NCI-H146 (cell line): ENCODE results near the gene SLC4A1AP.

Experiments
- DNase-seq: peaks from one replicate; lab custom pipeline; 2025; lab: John Stamatoyannopoulos, UW

The SLC4A1AP gene

GRCh38 chr2:27721335-27721734 is 57.6 kb downstream of the SLC4A1AP start:
- no peak for DNase-seq

GRCh38 chr2:27721884-27722485 is 58.3 kb downstream of the SLC4A1AP start:
- no peak for DNase-seq

DNA sequence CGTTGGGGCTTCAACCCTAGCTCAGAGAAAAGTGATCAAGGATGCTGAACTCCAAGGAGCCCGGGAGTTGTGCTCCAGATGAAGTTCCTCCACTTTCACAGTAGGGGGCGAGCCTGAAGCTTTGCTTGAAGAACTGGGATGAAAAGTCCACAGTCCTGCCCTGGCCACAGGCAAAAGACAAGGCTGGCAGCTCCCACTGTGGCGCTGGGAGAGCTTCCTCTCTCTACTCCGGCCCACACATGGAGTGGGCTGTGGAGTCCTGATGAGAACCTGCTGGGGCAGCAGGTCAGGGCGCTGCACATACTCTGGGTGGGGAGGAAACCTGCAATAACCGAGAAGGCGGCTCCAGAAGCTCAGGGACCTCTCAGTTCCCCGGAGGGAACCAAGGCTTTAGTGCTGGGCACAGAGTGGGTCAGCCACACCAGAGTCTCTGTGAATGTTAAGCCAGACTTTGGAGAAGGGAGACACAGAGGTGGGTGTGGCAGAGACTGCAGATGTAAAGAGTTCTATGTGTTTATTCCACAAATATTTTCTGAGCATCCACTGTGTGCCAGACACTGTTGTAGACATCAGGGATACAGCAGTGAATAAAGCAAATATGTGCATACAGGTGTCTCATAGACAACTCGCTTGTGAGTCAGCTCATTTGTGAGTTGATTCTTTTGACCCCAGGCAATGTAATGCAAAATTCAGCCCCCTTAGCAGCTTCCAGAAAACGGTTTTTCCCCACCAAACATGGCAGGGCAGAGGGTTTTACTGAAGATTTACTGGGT is 59.9 kb downstream of the SLC4A1AP start:
- DNase-seq = peak; percentile 84

DNA sequence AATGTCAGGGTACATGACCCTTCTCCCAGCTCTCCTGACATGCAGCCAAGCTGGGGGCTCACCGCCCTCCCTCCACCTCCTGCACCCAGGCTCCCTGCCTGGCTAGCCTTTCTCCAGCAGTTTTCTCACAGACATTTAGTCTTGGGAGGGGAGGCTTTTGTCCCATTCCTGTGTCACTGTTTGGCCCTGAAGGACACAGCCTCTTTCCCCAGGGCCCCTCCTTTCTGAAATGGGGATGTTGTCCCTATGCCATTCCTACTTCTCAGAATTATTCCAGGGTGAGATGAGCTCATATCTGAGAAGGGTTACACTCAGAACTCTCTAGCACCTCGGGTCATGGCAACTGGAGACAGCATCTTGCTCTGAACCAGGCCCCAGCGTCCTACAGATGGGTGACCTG is 60.5 kb downstream of the SLC4A1AP start:
- no peak for DNase-seq

GRCh38 chr2:27724905-27725701 is 61.4 kb downstream of the SLC4A1AP start:
- no peak for DNase-seq

DNA sequence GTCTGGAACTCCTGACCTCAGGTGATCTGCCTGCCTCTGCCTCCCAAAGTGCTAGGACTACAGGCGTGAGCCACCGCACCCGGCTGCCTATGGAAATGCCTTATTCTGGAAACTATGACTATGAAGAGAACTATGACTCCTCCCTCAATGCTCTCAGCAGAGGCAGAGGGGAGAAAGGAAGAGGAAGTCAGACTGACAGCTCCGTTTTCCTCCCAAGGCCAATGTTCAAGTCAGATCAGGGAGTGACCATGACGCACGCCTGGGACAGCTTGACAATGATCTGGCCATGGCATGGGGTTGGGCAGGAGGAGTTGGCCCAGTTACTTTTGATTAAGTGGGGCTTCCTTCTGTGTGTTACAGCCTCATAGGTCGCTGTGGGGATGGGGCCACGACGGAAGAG is 63.6 kb downstream of the SLC4A1AP start:
- DNase-seq = no peak

DNA sequence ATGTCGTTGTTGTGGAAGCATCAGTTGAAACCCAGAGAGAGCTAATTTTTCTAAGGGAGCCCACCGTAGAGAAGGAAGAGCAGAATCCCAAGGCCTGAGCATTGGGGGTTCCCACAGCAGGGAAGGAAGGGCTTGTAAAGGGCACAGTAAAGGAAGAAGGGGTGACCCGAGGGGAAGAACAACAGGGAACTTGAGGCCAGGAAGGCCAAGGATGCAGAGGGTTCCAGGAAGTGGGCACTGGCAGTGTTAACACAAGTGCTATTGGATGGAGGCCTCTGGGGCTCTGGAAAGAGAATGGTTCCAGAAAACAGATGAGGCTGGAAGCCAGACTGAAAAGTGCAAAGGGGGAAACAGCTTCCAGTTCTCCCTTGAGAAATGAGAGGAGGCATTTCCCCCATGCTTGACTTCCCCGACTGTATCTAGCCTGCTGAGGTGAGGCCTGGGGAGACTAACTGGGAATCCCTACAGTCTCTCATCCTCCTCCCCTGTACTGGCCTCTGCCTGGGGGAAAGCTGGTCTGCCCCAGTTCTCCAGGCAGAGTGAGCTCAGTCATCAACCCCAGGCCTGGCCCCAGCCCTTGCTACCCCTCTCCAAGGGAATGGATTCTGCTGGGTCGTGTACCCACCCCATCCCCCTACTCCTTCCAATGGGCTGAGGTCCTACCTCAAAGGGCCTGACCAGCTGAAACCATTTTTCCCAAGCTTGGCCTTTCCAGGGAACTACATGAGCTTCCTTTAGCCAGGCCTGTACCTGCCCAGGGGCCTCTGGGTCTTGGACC is 64.6 kb downstream of the SLC4A1AP start:
- DNase-seq = no peak

DNA sequence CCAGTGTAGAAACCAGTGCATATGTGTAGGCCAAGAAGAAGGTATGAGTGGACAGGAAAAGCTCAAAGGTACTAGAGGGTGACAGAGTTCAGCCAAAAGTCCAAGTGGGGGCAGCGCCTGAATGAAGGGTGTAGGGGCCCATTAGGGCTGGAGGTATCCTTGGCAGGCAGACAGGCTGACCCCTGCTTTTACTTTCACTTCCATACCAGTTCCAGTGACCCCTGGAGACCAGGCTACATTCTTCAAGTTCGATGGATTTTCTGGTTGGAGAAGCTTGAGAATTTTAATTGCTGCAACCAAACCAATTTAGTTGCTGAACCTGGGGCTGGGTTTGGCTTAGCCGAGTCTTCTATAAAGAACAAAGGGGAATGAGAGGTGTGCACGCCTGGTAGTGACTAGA is 65.5 kb downstream of the SLC4A1AP start:
- DNase-seq = no peak

- no peak for DNase-seq
These were observed 65.9 kb downstream of the SLC4A1AP start for GRCh38 chr2:27729614-27730013.

- no peak for DNase-seq
These were observed 66.6 kb downstream of the SLC4A1AP start for GRCh38 chr2:27730261-27730662.

GRCh38 chr2:27730980-27731691 is 67.4 kb downstream of the SLC4A1AP start:
- DNase-seq = no peak

DNA sequence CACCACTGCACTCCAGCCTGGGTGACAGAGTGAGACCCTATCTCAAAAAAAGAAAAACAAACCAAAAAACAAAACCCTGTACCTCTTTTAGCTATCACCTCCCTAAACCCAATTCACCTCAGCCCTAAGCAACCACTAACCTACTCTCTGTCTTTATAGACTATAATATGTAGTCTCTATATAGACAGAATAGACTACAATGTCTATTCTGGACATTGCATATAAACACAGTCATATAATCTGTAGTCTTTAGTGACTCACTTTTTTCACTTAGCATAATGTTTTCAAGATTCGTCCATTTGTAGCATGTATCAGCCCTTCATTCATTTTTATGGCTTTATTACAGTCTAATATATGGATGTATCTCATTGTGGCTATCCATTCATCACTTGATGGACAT is 70.6 kb downstream of the SLC4A1AP start:
- DNase-seq = no peak

DNA sequence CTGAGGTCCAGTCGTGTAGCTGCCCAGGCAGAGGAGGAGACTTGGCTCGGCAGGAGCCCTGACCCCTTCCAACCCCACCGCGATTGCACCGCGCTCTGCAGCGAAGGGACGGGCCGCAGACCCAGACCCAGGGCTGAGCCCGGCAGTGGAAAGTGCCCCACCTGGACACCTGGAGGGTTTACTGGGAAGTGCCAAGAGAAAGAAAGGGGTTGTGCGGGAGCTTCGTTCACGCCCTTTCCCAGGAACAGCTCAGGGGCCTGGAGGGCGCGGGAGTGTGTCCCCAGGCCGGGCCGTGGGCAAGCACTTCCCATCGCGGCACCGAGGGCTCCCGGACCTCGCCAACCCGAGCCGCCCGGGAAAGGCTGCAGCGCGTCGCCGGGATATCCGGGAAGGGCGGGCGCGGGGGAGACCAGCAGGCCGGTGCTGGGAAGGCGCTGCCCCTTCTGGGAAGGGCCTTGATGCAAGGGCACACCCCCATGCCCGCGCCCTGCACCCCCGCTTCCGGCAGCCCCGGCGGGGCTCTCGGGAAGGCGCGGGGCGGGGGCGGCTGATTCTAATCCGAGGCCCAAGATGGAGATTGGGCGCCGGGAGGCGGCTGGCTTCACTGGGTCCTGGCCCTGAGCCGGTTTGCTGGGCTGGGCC is 71.7 kb downstream of the SLC4A1AP start:
- peak; percentile 86 for DNase-seq

GRCh38 chr2:27736031-27736889 is 72.6 kb downstream of the SLC4A1AP start:
- no peak for DNase-seq

- DNase-seq = no peak
These were observed 73.2 kb downstream of the SLC4A1AP start for GRCh38 chr2:27736890-27737204.

DNA sequence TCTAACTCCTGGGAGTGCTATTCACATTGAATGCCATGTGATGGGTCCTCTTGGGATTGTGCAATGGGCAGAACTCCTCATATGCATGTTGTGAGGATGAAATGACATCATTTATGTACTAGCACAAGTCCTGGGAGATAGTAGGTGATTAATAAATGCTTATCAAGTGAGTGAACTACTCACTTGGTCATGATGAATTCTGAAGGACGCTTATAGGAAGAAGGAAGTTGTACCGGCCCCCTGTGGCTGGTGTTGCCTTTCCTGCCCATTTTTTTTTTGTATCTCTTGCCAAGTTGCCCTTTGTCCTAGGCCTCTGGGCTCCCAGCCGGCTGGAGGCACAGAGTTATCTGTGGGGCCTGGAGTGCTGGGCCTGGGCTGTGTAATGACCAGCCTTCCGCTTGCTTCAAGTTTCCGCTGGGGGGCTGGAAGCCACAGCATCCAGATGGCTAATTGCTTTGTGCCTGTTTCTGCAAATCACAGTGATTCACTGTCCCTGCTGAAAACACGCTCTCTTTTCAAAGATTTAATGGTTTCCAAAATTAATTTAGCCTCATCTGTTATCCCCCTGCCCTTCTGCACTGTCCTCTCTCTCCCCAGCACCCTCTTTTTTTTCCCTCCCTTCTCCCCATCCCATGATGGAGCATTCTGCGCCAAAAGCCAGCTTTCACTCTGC is 74.1 kb downstream of the SLC4A1AP start:
- DNase-seq = no peak

GRCh38 chr2:27738349-27739057 is 74.8 kb downstream of the SLC4A1AP start:
- DNase-seq = no peak

- DNase-seq = no peak
These were observed 75.3 kb downstream of the SLC4A1AP start for GRCh38 chr2:27739058-27739373.

DNA sequence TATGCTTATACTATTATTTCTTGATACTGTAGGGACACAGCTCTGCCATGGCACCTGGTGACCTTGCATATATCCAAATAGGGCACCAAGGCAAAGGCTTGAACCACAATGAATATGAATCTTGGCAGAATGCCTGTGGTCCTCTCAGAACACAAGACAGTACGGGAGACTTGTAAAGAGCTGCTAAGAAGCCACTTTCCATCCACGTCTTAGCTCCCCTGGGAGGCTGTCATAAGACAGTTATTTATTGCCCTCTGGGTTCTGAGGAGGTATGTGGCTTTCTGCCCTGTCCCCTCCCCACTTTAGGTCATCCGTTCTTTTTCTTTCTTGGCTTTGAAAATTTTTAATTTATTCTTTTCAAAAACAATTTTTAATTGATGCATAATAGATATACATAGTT is 78.0 kb downstream of the SLC4A1AP start:
- no peak for DNase-seq
